CD4-positive, alpha-beta memory T cell (primary cell): ENCODE measurements around the gene SIRT1. TPM values are rescaled to one million over a fixed set of nuclear protein-coding genes. Genes with fewer than 3 reads are reported as not detected.
"Not testable (repeated sequence)": the region's sequence is repeated elsewhere in the genome, so short reads cannot be mapped to it uniquely, and the experiment has no call there.

Source experiments
- CTCF ChIA-PET: fragments of 350-600 bp; sonication (Branson Sonifier 250); formaldehyde crosslinking; loops from one replicate; lab custom pipeline; 2021; ENCODE audit warnings: inconsistent platforms; ENCODE audit not compliant: partially characterized antibody; lab: Charles Lee
- POLR2A ChIA-PET: fragments of 350-600 bp; sonication (Branson Sonifier 250); formaldehyde crosslinking; loops from one replicate; lab custom pipeline; 2021; ENCODE audit not compliant: partially characterized antibody; lab: Charles Lee
- DNase-seq, 5 donors: peaks; one replicate each; pipeline versions ENCODE4 v3.0.0 to v3.0.0-alpha.2; 2020 to 2022; ENCODE audit warnings: mixed read lengths in 1 of 5
- H3K27ac ChIP-seq: one replicate; pipeline ENCODE4 v1.7.0; 2013; ENCODE audit warnings: low read depth, low read length
- H3K27me3 ChIP-seq: 2 replicates; pipeline ENCODE4 v1.7.0; 2013; ENCODE audit warnings: mild to moderate bottlenecking, low read length, moderate library complexity; ENCODE audit not compliant: insufficient read depth
- H3K36me3 ChIP-seq: 2 replicates; pipeline ENCODE4 v1.7.0; 2013; ENCODE audit warnings: mild to moderate bottlenecking, low read length, moderate library complexity; ENCODE audit not compliant: insufficient read depth
- H3K4me1 ChIP-seq: 2 replicates; pipeline ENCODE4 v1.7.0; 2013; ENCODE audit warnings: mild to moderate bottlenecking, low read length, moderate library complexity; ENCODE audit not compliant: insufficient read depth
- H3K4me3 ChIP-seq, 2 donors: one replicate each; pipeline ENCODE4 v1.7.0; 2013; ENCODE audit warnings: low read length in 2 of 2, mild to moderate bottlenecking in 1 of 2
- H3K9me3 ChIP-seq, 2 donors: one replicate each; pipeline ENCODE4 v1.7.0; 2013; ENCODE audit warnings: low read length in 2 of 2, control low read depth in 1 of 2; ENCODE audit not compliant: control insufficient read depth in 1 of 2
- H3K27ac Mint-ChIP-seq, 7 donors: one replicate each; pipeline ENCODE4 v1.8.0; 2020 to 2021; ENCODE audit warnings: mixed read lengths in 7 of 7, mild to moderate bottlenecking in 6 of 7, inconsistent platforms in 3 of 7, moderate library complexity in 3 of 7
- H3K27me3 Mint-ChIP-seq, 2 donors: one replicate each; pipeline ENCODE4 v1.8.0; 2020 to 2021; ENCODE audit warnings: mixed read lengths in 2 of 2
- H3K36me3 Mint-ChIP-seq, 2 donors: one replicate each; pipeline ENCODE4 v1.8.0; 2020 to 2021; ENCODE audit warnings: mixed read lengths in 2 of 2, inconsistent platforms in 1 of 2, mild to moderate bottlenecking in 1 of 2
- H3K4me1 Mint-ChIP-seq, 4 donors: one replicate each; pipeline ENCODE4 v1.8.0; 2020 to 2021; ENCODE audit warnings: mixed read lengths in 4 of 4, mild to moderate bottlenecking in 1 of 4
- H3K4me3 Mint-ChIP-seq, 8 donors: one replicate each; pipeline ENCODE4 v1.8.0; 2020 to 2021; ENCODE audit warnings: mixed read lengths in 8 of 8, mild to moderate bottlenecking in 7 of 8, moderate library complexity in 6 of 8, inconsistent platforms in 3 of 8
- H3K9me3 Mint-ChIP-seq, 8 donors: one replicate each; pipeline ENCODE4 v1.8.0; 2020 to 2021; ENCODE audit warnings: mixed read lengths in 8 of 8, mild to moderate bottlenecking in 5 of 8, inconsistent platforms in 3 of 8, moderate library complexity in 1 of 8
- intact Hi-C: fragments of 100-400 bp; cut with micrococcal nuclease; formaldehyde crosslinking; loops from one replicate; pipeline ENCODE4 v1.15.1; 2023
- polyA plus RNA-seq, 2 donors: library from polyadenylated mRNA; unstranded; fragments of 300-500 nt; fragmentation: Illumina TruSeq; gene quantifications; one replicate each; pipeline ENCODE4 v1.2.3, GENCODE V29; 2021
- total RNA-seq, 2 experiments: library from RNA; stranded (reverse); gene quantifications; one replicate each; pipeline ENCODE4 v1.2.3, GENCODE V29; 2021

SIRT1 gene
- total and polyA plus RNA-seq, 4 experiments from 2014 or later: 6.7 to 58.8 (median 39.7) TPM

- Mint-ChIP-seq H3K4me1 (no peaks in the 10 kb centered on the region), H3K27me3 (no peaks in the 10 kb centered on the region), H3K36me3 (no peaks in the 10 kb centered on the region), H3K4me3 (no peak overlapping the region), H3K27ac (no peak overlapping the region), H3K9me3 (no peaks in the 10 kb centered on the region)
- no peak for DNase-seq
- Histone ChIP-seq H3K36me3 (no peaks in the 10 kb centered on the region), H3K4me3 (no peak overlapping the region), H3K4me1 (no peaks in the 10 kb centered on the region), H3K9me3 (no peaks in the 10 kb centered on the region), H3K27me3 (no peaks in the 10 kb centered on the region), H3K27ac (no peak overlapping the region)
- ChIA-PET POLR2A (interaction anchor here (1.0 kb wide), 1 partner anchor 10 kb away, joined by 3 read pairs; no protein-coding TSS in a partner anchor), CTCF (interaction anchor here (0.6 kb wide), 1 partner anchor 282 kb away, joined by 3 read pairs; no protein-coding TSS in a partner anchor)
- intact Hi-C loops: no loop called here
Measured at GRCh38 chr10:67875340-67876238, 8.9 kb upstream of the SIRT1 start.

GRCh38 chr10:67877421-67877820 lies 7.0 kb upstream of the SIRT1 start:
- CTCF ChIA-PET, H3K27ac Mint-ChIP-seq, H3K27ac ChIP-seq, H3K9me3 ChIP-seq, POLR2A ChIA-PET, H3K4me1 Mint-ChIP-seq, H3K36me3 ChIP-seq, DNase-seq, H3K9me3 Mint-ChIP-seq, H3K4me1 ChIP-seq, H3K27me3 Mint-ChIP-seq, intact Hi-C loops, H3K36me3 Mint-ChIP-seq, H3K27me3 ChIP-seq, H3K4me3 ChIP-seq, H3K4me3 Mint-ChIP-seq: not testable (repeated sequence)

- H3K27ac Mint-ChIP-seq: no peak overlapping the region
- H3K9me3 ChIP-seq: no peaks in the 10 kb centered on the region
- H3K27me3 Mint-ChIP-seq: no peaks in the 10 kb centered on the region
- ChIA-PET CTCF (no interaction called here), POLR2A (no interaction called here)
- no peaks in the 10 kb centered on the region for H3K27me3 ChIP-seq
- no peaks in the 10 kb centered on the region for H3K4me1 Mint-ChIP-seq
- H3K4me3 ChIP-seq: no peak overlapping the region
- no peak overlapping the region for H3K4me3 Mint-ChIP-seq
- H3K36me3 ChIP-seq: no peaks in the 10 kb centered on the region
- no peak overlapping the region for H3K27ac ChIP-seq
- no peaks in the 10 kb centered on the region for H3K4me1 ChIP-seq
- DNase-seq: no peak
- intact Hi-C loops: no loop called here
- no peaks in the 10 kb centered on the region for H3K36me3 Mint-ChIP-seq
- H3K9me3 Mint-ChIP-seq: no peaks in the 10 kb centered on the region
Measured at GRCh38 chr10:67878133-67878532, 6.3 kb upstream of the SIRT1 start.

- H3K36me3 ChIP-seq: peaks cover 19% of the 10 kb centered on the region
- H3K4me3 ChIP-seq: peak overlapping the region; percentile 24 to 36
- no peak for DNase-seq
- Mint-ChIP-seq H3K9me3 (no peaks in the 10 kb centered on the region), H3K36me3 (peaks cover 17 to 32% of the 10 kb centered on the region in 2 donors), H3K4me1 (peaks cover 15 to 47% (median 22%) of the 10 kb centered on the region in 4 donors), H3K27me3 (no peaks in the 10 kb centered on the region), H3K27ac (peak overlapping the region; percentile 95 to 98 (median 96)), H3K4me3 (peak overlapping the region; percentile 85 to 98 (median 92))
- CTCF ChIA-PET: interaction anchor here (0.9 to 4.0 kb wide), 6 partner anchors 11 to 272 kb away, joined by 3 to 23 read pairs (median 4); no protein-coding TSS in a partner anchor
- POLR2A ChIA-PET: interaction anchor here (1.0 to 2.5 kb wide), 13 partner anchors 11 to 1017 kb away, joined by 3 to 18 read pairs (median 4); partner anchors contain the start of genes HERC4, HNRNPH3 and PBLD
- peak overlapping the region; percentile 55 for H3K27ac ChIP-seq
- no peaks in the 10 kb centered on the region for H3K9me3 ChIP-seq
- no peaks in the 10 kb centered on the region for H3K27me3 ChIP-seq
- H3K4me1 ChIP-seq: peaks cover 34% of the 10 kb centered on the region
- intact Hi-C loops: loop anchor here (1.0 to 10.0 kb wide), 4 partner anchors 35 to 1021 kb away; partner anchors contain the start of genes CCAR1, DDX50 and HERC4
Measured at GRCh38 chr10:67883710-67884312, 645 bp upstream of the SIRT1 start.

GRCh38 chr10:67884842-67885670 lies 600 bp downstream of the SIRT1 start:
- H3K27ac Mint-ChIP-seq: peak overlapping the region; percentile 84 to 95 (median 94)
- intact Hi-C loops: loop anchor here (1.0 to 10.0 kb wide), 7 partner anchors 30 to 1020 kb away; partner anchors contain the start of genes CCAR1, DDX50 and HERC4
- ChIA-PET CTCF (interaction anchor here (1.0 to 4.0 kb wide), 5 partner anchors 10 to 273 kb away, joined by 3 to 23 read pairs (median 4); no protein-coding TSS in a partner anchor), POLR2A (interaction anchor here (0.5 to 2.5 kb wide), 21 partner anchors 9 to 1015 kb away, joined by 3 to 19 read pairs (median 3); partner anchors contain the start of genes HNRNPH3, PBLD and RUFY2)
- peak; percentile 79 to 85 (median 81) for DNase-seq
- peak overlapping the region; percentile 88 to 96 (median 92) for H3K4me3 Mint-ChIP-seq
- H3K4me1 Mint-ChIP-seq: peaks cover 23 to 57% (median 30%) of the 10 kb centered on the region in 4 donors
- no peaks in the 10 kb centered on the region for H3K9me3 ChIP-seq
- H3K27ac ChIP-seq: peak overlapping the region; percentile 55
- H3K36me3 Mint-ChIP-seq: peaks cover 26 to 42% of the 10 kb centered on the region in 2 donors
- no peaks in the 10 kb centered on the region for H3K27me3 ChIP-seq
- no peaks in the 10 kb centered on the region for H3K9me3 Mint-ChIP-seq
- peak overlapping the region; percentile 36 to 55 for H3K4me3 ChIP-seq
- H3K36me3 ChIP-seq: peaks cover 31% of the 10 kb centered on the region
- H3K4me1 ChIP-seq: peaks cover 43% of the 10 kb centered on the region
- H3K27me3 Mint-ChIP-seq: no peaks in the 10 kb centered on the region

- H3K4me1 Mint-ChIP-seq: peaks cover 16 to 31% (median 26%) of the 10 kb centered on the region in 4 donors
- intact Hi-C loops: no loop called here
- POLR2A ChIA-PET: no interaction called here
- no peak for DNase-seq
- CTCF ChIA-PET: no interaction called here
- peak overlapping the region in 1 of 7 donors; percentile 6 for H3K27ac Mint-ChIP-seq
- no peaks in the 10 kb centered on the region for H3K27me3 ChIP-seq
- H3K36me3 Mint-ChIP-seq: peaks cover 28 to 65% of the 10 kb centered on the region in 2 donors
- H3K9me3 Mint-ChIP-seq: peaks cover 0 to 2% (median 0%) of the 10 kb centered on the region in 8 donors
- H3K27me3 Mint-ChIP-seq: no peaks in the 10 kb centered on the region
- H3K36me3 ChIP-seq: peaks cover 49% of the 10 kb centered on the region
- peaks cover 23% of the 10 kb centered on the region for H3K4me1 ChIP-seq
- no peaks in the 10 kb centered on the region for H3K9me3 ChIP-seq
- H3K4me3 Mint-ChIP-seq: peak overlapping the region in 1 of 8 donors; percentile 45
- no peak overlapping the region for H3K27ac ChIP-seq
- no peak overlapping the region for H3K4me3 ChIP-seq
Measured at GRCh38 chr10:67893637-67894036, 9.2 kb downstream of the SIRT1 start.
